Body of pancreas (tissue), 4 donors: ENCODE data around the gene HMGXB4. TPM values are rescaled to one million over a fixed set of nuclear protein-coding genes. Genes with fewer than 3 reads are reported as not detected.
A peak's percentile ranks its signal among the peaks of the same experiment; 100 is the strongest.

Source experiments
- ATAC-seq: fragments of 150-250 bp; one replicate; pipeline ENCODE4 v1.9.1; 2016
- DNase-seq, 4 donors: peaks; one replicate each; pipeline ENCODE4 v3.0.0-alpha.2; 2019
- H3K27ac ChIP-seq, 4 donors: fragments of 200-600 bp; sonication (generic); 1 replicate in 3 of 4; 2 replicates in 1 of 4; pipeline versions ENCODE4 v1.5.1 to v1.6.1; 2016 to 2019; ENCODE audit warnings: mild to moderate bottlenecking in 1 of 4, mixed read lengths in 1 of 4, moderate library complexity in 1 of 4
- H3K27me3 ChIP-seq, 2 donors: fragments of 200-600 bp; sonication (generic); one replicate each; pipeline ENCODE4 v1.6.0; 2016; ENCODE audit warnings: mild to moderate bottlenecking in 1 of 2
- H3K36me3 ChIP-seq, 2 donors: fragments of 200-600 bp; sonication (generic); replicated peaks in 1 of 2; 2 replicates each; pipeline ENCODE4 v1.5.1; 2016; ENCODE audit warnings: low read depth in 2 of 2; ENCODE audit not compliant: insufficient read depth in 1 of 2
- H3K4me1 ChIP-seq: fragments of 200-600 bp; sonication (generic); one replicate; pipeline ENCODE4 v1.6.0; 2016
- H3K4me3 ChIP-seq, 2 donors: fragments of 200-600 bp; sonication (generic); 1 replicate in 1 of 2; 2 replicates in 1 of 2; pipeline ENCODE4 v1.5.1; 2016 to 2019
- H3K9me3 ChIP-seq, 3 donors: fragments of 200-600 bp; sonication (generic); 1 replicate in 2 of 3; 2 replicates in 1 of 3; pipeline ENCODE4 v1.5.1; 2016
- POLR2A ChIP-seq, 3 donors: fragments of 450-650 bp; IDR thresholded peaks; one replicate each; pipeline ENCODE4 v1.6.1; 2016; ENCODE audit warnings: antibody characterized with exemption in 3 of 3, mild to moderate bottlenecking in 2 of 3
- WGBS, 2 donors: methylation state at CpG; one replicate each; pipeline ENCODE4 v1.1.5; 2017; 5-methylcytosine and 5-hydroxymethylcytosine counted together
- intact Hi-C: fragments of 100-400 bp; cut with DNase I; formaldehyde crosslinking; loops from one replicate; pipeline ENCODE4 v1.15.1; 2023
- total RNA-seq, 2 donors: library from RNA; depleted of rRNA; stranded (reverse); fragments of >200 nt; gene quantifications; one replicate each; pipeline ENCODE4 v1.1.0, GENCODE V29; 2016
- TF ChIP-seq, protein P1 (sequence below), 7 experiments: fragments of 450-650 bp in 4 of 7; fragments of 200-600 bp in 3 of 7; sonication (generic) in 3 of 7; IDR thresholded peaks; one replicate each; pipeline ENCODE4 v1.5.1; 2016 to 2019; ENCODE audit warnings: antibody characterized with exemption in 7 of 7

The HMGXB4 gene
- total RNA-seq, 2 donors from 2014 or later = 8.2 to 13.0 TPM

GRCh38 chr22:35250156-35250555 is 7.1 kb upstream of the HMGXB4 start:
- no peaks in the 10 kb centered on the region for H3K4me1 ChIP-seq
- no peaks in the 10 kb centered on the region for H3K9me3 ChIP-seq
- no peak overlapping the region for H3K4me3 ChIP-seq
- H3K36me3 ChIP-seq = no peaks in the 10 kb centered on the region
- TF ChIP-seq, protein P1, sequence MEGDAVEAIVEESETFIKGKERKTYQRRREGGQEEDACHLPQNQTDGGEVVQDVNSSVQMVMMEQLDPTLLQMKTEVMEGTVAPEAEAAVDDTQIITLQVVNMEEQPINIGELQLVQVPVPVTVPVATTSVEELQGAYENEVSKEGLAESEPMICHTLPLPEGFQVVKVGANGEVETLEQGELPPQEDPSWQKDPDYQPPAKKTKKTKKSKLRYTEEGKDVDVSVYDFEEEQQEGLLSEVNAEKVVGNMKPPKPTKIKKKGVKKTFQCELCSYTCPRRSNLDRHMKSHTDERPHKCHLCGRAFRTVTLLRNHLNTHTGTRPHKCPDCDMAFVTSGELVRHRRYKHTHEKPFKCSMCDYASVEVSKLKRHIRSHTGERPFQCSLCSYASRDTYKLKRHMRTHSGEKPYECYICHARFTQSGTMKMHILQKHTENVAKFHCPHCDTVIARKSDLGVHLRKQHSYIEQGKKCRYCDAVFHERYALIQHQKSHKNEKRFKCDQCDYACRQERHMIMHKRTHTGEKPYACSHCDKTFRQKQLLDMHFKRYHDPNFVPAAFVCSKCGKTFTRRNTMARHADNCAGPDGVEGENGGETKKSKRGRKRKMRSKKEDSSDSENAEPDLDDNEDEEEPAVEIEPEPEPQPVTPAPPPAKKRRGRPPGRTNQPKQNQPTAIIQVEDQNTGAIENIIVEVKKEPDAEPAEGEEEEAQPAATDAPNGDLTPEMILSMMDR (IDR thresholded peaks at IDR 0.05) = no peak
- no peak for TF ChIP-seq POLR2A (IDR thresholded peaks at IDR 0.05)
- H3K27ac ChIP-seq = no peak overlapping the region
- H3K27me3 ChIP-seq = no peaks in the 10 kb centered on the region
- 74 to 81% methylated on average over 4 of the region's 4 CpGs for WGBS, 2 donors
- DNase-seq (no peak), ATAC-seq (no peak)
- intact Hi-C loops = no loop called here

DNA sequence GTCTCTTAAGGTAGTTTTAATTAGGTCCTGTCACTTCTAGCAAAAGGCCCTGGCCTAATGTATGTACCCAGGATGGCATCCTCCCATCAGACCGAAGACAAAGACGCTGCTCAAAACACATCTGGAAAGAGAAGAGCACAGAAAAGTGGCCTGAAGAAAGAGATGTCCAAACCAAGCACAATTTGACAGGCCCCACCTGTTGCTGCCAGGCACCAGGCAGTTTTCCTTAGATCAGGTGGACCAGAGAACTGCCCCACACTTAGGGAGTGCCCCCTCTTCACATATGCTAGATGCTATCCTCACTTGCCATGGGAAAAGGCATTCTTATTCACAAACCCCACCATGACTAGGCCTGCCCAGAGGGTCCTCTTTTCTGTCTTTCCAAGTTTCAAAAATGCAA is 3.3 kb upstream of the HMGXB4 start:
- intact Hi-C loops = no loop called here
- ATAC-seq (no peak), DNase-seq (no peak)
- no peak overlapping the region for H3K27ac ChIP-seq
- H3K27me3 ChIP-seq = no peaks in the 10 kb centered on the region
- 58 to 65% methylated on average over 2 of the region's 2 CpGs for WGBS, 2 donors
- no peaks in the 10 kb centered on the region for H3K9me3 ChIP-seq
- H3K4me1 ChIP-seq = peaks cover 16% of the 10 kb centered on the region
- TF ChIP-seq POLR2A (IDR thresholded peaks at IDR 0.05) = no peak
- TF ChIP-seq, protein P1 (IDR thresholded peaks at IDR 0.05) = no peak
- no peaks in the 10 kb centered on the region for H3K36me3 ChIP-seq
- no peak overlapping the region for H3K4me3 ChIP-seq

DNA sequence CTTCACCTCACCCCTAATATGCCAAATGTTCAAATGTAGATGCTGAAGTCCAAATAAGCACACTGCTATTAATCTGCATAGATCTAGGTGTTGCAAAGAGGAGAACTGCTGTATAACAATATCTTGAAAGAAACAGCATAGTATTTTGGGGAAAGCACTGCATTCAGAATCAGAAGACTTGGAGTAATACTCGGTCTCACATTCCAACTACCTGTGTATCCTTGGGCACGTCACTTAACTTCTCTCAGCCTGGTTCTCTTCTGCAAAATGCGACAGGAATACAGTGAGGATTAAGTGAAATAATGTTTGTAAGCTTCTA is 332 bp upstream of the HMGXB4 start:
- no peak for TF ChIP-seq POLR2A (IDR thresholded peaks at IDR 0.05)
- TF ChIP-seq, protein P1 (IDR thresholded peaks at IDR 0.05) = no peak
- intact Hi-C loops = no loop called here
- Histone ChIP-seq H3K9me3 (no peaks in the 10 kb centered on the region), H3K36me3 (no peaks in the 10 kb centered on the region), H3K27ac (peak overlapping the region in 3 of 4 donors; percentile 91 to 93 (median 93)), H3K27me3 (no peaks in the 10 kb centered on the region), H3K4me1 (peaks cover 17% of the 10 kb centered on the region), H3K4me3 (peak overlapping the region; percentile 50 to 93)
- WGBS, 2 donors = 0 to 3% methylated on average over 3 of the region's 3 CpGs
- ATAC-seq = peak; percentile 21
- no peak for DNase-seq

DNA sequence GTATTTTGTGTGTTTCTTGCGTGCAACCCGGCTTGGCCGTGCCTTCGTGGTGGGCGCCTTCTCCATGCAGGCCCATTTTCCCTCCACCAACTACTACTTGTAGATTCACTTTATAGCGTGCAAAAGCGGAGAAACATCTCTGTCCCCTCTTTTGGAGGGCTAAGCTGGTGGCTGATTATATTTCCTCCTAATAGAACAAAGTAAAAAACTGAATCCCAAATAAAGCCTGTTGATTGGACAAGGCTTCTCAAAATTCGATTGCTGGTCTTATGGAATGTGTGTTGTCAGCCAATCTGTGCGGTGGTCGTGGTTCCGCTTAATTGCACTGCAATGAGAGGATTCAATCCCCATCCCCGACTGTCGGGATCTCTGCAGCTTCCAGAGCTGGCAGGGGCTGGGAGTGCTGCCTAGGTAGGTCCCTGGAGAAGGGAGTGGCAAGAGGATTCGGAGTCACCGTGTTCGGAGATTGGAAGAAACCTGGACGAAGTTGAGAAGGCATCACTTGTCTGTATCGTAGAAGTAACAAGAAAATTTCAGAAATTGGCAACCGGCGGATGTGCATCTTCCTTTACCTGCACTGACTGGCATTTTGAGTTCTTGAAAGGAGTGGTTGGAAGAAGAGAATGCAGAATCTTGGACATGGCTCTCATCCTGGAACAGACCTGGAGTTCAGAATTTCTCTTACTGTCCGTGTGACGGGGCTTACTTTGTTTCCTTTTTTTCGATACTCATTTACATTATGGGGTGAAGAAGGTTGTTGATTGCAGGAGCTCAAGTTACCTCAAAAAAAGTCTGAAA is 1.1 kb downstream of the HMGXB4 start:
- ATAC-seq (no peak), DNase-seq (peak in 1 of 4 donors; percentile 11)
- 27 to 28% methylated on average over 23 of the region's 23 CpGs for WGBS, 2 donors

More for the DNA sequence above, 1.1 kb downstream of the HMGXB4 start:
- TF ChIP-seq POLR2A (IDR thresholded peaks at IDR 0.05) = no peak
- TF ChIP-seq, protein P1 (IDR thresholded peaks at IDR 0.05) = no peak
- Histone ChIP-seq H3K4me3 (peak overlapping the region; percentile 50 to 93), H3K9me3 (no peaks in the 10 kb centered on the region), H3K27me3 (no peaks in the 10 kb centered on the region), H3K36me3 (peaks cover 0 to 1% of the 10 kb centered on the region in 2 donors), H3K4me1 (peaks cover 17% of the 10 kb centered on the region), H3K27ac (peak overlapping the region in 3 of 4 donors; percentile 91 to 93 (median 93))
- intact Hi-C loops = no loop called here
